Sigmoid colon (tissue), 7 donors: ENCODE results near the gene KRT82. TPM values are rescaled to one million over a fixed set of nuclear protein-coding genes. Genes with fewer than 3 reads are reported as not detected.

Source experiments
- DNase-seq: peaks from one replicate; pipeline ENCODE4 v3.0.0-alpha.2; 2019
- H3K27ac ChIP-seq, 4 donors: fragments of 200-600 bp; sonication (generic); one replicate each; pipeline ENCODE4 v1.5.1; 2016 to 2019; ENCODE audit warnings: mild to moderate bottlenecking in 1 of 4
- H3K27me3 ChIP-seq, 3 donors: fragments of 200-600 bp; sonication (generic); one replicate each; pipeline ENCODE4 v1.5.1; 2019; ENCODE audit warnings: mild to moderate bottlenecking in 1 of 3
- H3K36me3 ChIP-seq, 4 donors: fragments of 200-600 bp; sonication (generic); one replicate each; pipeline ENCODE4 v1.5.1; 2016 to 2019
- H3K4me1 ChIP-seq, 4 donors: fragments of 200-600 bp; sonication (generic); one replicate each; pipeline ENCODE4 v1.5.1; 2017 to 2019
- H3K4me3 ChIP-seq, 4 donors: fragments of 200-600 bp; sonication (generic); one replicate each; pipeline ENCODE4 v1.5.1; 2017 to 2019; ENCODE audit warnings: mild to moderate bottlenecking in 2 of 4, moderate library complexity in 1 of 4
- H3K9me3 ChIP-seq, 4 donors: fragments of 200-600 bp in 3 of 4; sonication (generic) in 3 of 4; one replicate each; pipeline versions ENCODE4 v1.5.1 to v1.6.1; 2013 to 2019
- EP300 ChIP-seq, 4 donors: sonication (generic); formaldehyde crosslinking; IDR thresholded peaks; one replicate each; pipeline ENCODE4 v1.6.1; 2017; ENCODE audit warnings: antibody characterized with exemption in 4 of 4
- POLR2A ChIP-seq, 2 donors: fragments of 450-650 bp; IDR thresholded peaks; one replicate each; pipeline ENCODE4 v1.6.1; 2016; ENCODE audit warnings: antibody characterized with exemption in 2 of 2, mild to moderate bottlenecking in 2 of 2, moderate library complexity in 2 of 2
- POLR2AphosphoS5 ChIP-seq, 4 donors: sonication (generic); formaldehyde crosslinking; IDR thresholded peaks; one replicate each; pipeline ENCODE4 v1.6.1; 2017; ENCODE audit warnings: antibody characterized with exemption in 4 of 4
- WGBS, 2 donors: extraction: QIAGEN DNeasy Blood & Tissue Kit; methylation state at CpG; one replicate each; pipeline ENCODE4 v1.1.7; 2013; 5-methylcytosine and 5-hydroxymethylcytosine counted together
- intact Hi-C: fragments of 100-400 bp; cut with DNase I; formaldehyde crosslinking; loops from one replicate; pipeline ENCODE4 v1.15.1; 2023
- polyA plus RNA-seq, 3 donors: library from polyadenylated mRNA; stranded (reverse); fragments of 200-250 nt; gene quantifications; one replicate each; pipeline ENCODE4 v1.2.3, GENCODE V29; 2013
- total RNA-seq, 4 donors: library from RNA; depleted of rRNA; stranded (reverse); fragments of >200 nt; gene quantifications; one replicate each; pipeline ENCODE4 v1.1.0, GENCODE V29; 2016
- TF ChIP-seq, protein P1 (sequence below), 4 experiments: fragments of 450-650 bp in 3 of 4; fragments of 200-600 bp in 1 of 4; IDR thresholded peaks; one replicate each; pipeline ENCODE4 v1.5.1; 2016 to 2019; ENCODE audit warnings: antibody characterized with exemption in 4 of 4, mild to moderate bottlenecking in 3 of 4, moderate library complexity in 2 of 4
- donor health status: healthy with polysubstance abuse.
- donor health status: Bipolar disorder and iron deficiency.
- donor health status: healthy.

KRT82 gene
- total and polyA plus RNA-seq, 7 donors = 0.03 TPM; not detected in 6

- H3K4me1 ChIP-seq = peaks cover 0 to 3% (median 0%) of the 10 kb centered on the region in 4 donors
- no peak overlapping the region for H3K4me3 ChIP-seq
- H3K9me3 ChIP-seq = no peaks in the 10 kb centered on the region
- intact Hi-C loops = no loop called here
- DNase-seq = no peak
- no peak overlapping the region for H3K27ac ChIP-seq
- H3K27me3 ChIP-seq = no peaks in the 10 kb centered on the region
- H3K36me3 ChIP-seq = no peaks in the 10 kb centered on the region
- WGBS, 2 donors = 79 to 90% methylated on average over 5 of the region's 5 CpGs
- TF ChIP-seq POLR2A (IDR thresholded peaks at IDR 0.05) (no peak), EP300 (IDR thresholded peaks at IDR 0.05) (no peak), POLR2AphosphoS5 (IDR thresholded peaks at IDR 0.05) (no peak)
- TF ChIP-seq, protein P1, sequence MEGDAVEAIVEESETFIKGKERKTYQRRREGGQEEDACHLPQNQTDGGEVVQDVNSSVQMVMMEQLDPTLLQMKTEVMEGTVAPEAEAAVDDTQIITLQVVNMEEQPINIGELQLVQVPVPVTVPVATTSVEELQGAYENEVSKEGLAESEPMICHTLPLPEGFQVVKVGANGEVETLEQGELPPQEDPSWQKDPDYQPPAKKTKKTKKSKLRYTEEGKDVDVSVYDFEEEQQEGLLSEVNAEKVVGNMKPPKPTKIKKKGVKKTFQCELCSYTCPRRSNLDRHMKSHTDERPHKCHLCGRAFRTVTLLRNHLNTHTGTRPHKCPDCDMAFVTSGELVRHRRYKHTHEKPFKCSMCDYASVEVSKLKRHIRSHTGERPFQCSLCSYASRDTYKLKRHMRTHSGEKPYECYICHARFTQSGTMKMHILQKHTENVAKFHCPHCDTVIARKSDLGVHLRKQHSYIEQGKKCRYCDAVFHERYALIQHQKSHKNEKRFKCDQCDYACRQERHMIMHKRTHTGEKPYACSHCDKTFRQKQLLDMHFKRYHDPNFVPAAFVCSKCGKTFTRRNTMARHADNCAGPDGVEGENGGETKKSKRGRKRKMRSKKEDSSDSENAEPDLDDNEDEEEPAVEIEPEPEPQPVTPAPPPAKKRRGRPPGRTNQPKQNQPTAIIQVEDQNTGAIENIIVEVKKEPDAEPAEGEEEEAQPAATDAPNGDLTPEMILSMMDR (IDR thresholded peaks at IDR 0.05) = no peak
These were observed 55.3 kb downstream of the KRT82 start for GRCh38 chr12:52350786-52351185.

- Histone ChIP-seq H3K27ac (no peak overlapping the region), H3K4me3 (no peak overlapping the region), H3K36me3 (no peaks in the 10 kb centered on the region), H3K9me3 (no peaks in the 10 kb centered on the region), H3K27me3 (no peaks in the 10 kb centered on the region), H3K4me1 (peaks cover 0 to 3% (median 0%) of the 10 kb centered on the region in 4 donors)
- TF ChIP-seq EP300 (IDR thresholded peaks at IDR 0.05) (no peak), POLR2AphosphoS5 (IDR thresholded peaks at IDR 0.05) (no peak)
- TF ChIP-seq, protein P1 (IDR thresholded peaks at IDR 0.05) = no peak
- 92% methylated on average over 8 of the region's 8 CpGs for WGBS, 2 donors
- no peak for DNase-seq
- intact Hi-C loops = no loop called here
These were observed 56.0 kb downstream of the KRT82 start for GRCh38 chr12:52350021-52350620.

GRCh38 chr12:52349196-52349595, 56.9 kb downstream of the KRT82 start:
- Histone ChIP-seq H3K9me3 (no peaks in the 10 kb centered on the region), H3K4me3 (no peak overlapping the region), H3K36me3 (no peaks in the 10 kb centered on the region), H3K27ac (no peak overlapping the region), H3K4me1 (peaks cover 0 to 3% (median 0%) of the 10 kb centered on the region in 4 donors), H3K27me3 (no peaks in the 10 kb centered on the region)
- 72 to 81% methylated on average over 6 of the region's 6 CpGs for WGBS, 2 donors
- no peak for DNase-seq
- TF ChIP-seq, protein P1 (IDR thresholded peaks at IDR 0.05) = no peak
- no peak for TF ChIP-seq EP300 (IDR thresholded peaks at IDR 0.05)
- no peak for TF ChIP-seq POLR2A (IDR thresholded peaks at IDR 0.05)
- no peak for TF ChIP-seq POLR2AphosphoS5 (IDR thresholded peaks at IDR 0.05)
- intact Hi-C loops = no loop called here

GRCh38 chr12:52347551-52348510, 58.3 kb downstream of the KRT82 start:
- intact Hi-C loops = no loop called here
- no peak overlapping the region for H3K4me3 ChIP-seq
- H3K27me3 ChIP-seq = no peaks in the 10 kb centered on the region
- no peak overlapping the region for H3K27ac ChIP-seq
- no peaks in the 10 kb centered on the region for H3K36me3 ChIP-seq
- TF ChIP-seq POLR2A (IDR thresholded peaks at IDR 0.05) = no peak
- no peak for TF ChIP-seq POLR2AphosphoS5 (IDR thresholded peaks at IDR 0.05)
- TF ChIP-seq, protein P1 (IDR thresholded peaks at IDR 0.05) = no peak
- H3K4me1 ChIP-seq = peaks cover 0 to 3% (median 0%) of the 10 kb centered on the region in 4 donors
- DNase-seq = no peak
- 80 to 83% methylated on average over 16 of the region's 16 CpGs for WGBS, 2 donors
- no peaks in the 10 kb centered on the region for H3K9me3 ChIP-seq
